PFSK-1 (cell line): ENCODE measurements around the gene ACAP3.

Experiments used
- FOXP2 ChIP-seq: optimal IDR thresholded peaks from 2 replicates; pipeline ENCODE3; 2011; ENCODE audit warnings: borderline replicate concordance, control low read depth, inconsistent platforms; ENCODE audit not compliant: insufficient read depth; ENCODE audit errors: extremely low read length, extremely low read depth
- POLR2AphosphoS5 ChIP-seq: IDR thresholded peaks from 2 replicates; pipeline ENCODE4 v1.6.1; 2012; ENCODE audit warnings: low read depth, mild to moderate bottlenecking, control low read depth, low read length, moderate library complexity
- SIN3A ChIP-seq: IDR thresholded peaks from 2 replicates; pipeline ENCODE4 v1.6.1; 2012; ENCODE audit warnings: mild to moderate bottlenecking, low read length, moderate library complexity, borderline replicate concordance; ENCODE audit not compliant: insufficient read depth
- TAF1 ChIP-seq: IDR thresholded peaks from 2 replicates; pipeline ENCODE4 v1.6.1; 2012; ENCODE audit warnings: low read length, control low read depth, borderline replicate concordance; ENCODE audit not compliant: insufficient read depth
- TF ChIP-seq, protein P1 (sequence below), 2 experiments: IDR thresholded peaks; 2 replicates each; pipeline versions ENCODE4 v1.6.1 to v1.8.0; 2011 to 2012; ENCODE audit warnings: low read depth in 2 of 2, low read length in 2 of 2, control low read depth in 1 of 2, inconsistent platforms in 1 of 2, mild to moderate bottlenecking in 1 of 2, moderate library complexity in 1 of 2; ENCODE audit not compliant: insufficient read depth in 1 of 2

ACAP3 gene

DNA sequence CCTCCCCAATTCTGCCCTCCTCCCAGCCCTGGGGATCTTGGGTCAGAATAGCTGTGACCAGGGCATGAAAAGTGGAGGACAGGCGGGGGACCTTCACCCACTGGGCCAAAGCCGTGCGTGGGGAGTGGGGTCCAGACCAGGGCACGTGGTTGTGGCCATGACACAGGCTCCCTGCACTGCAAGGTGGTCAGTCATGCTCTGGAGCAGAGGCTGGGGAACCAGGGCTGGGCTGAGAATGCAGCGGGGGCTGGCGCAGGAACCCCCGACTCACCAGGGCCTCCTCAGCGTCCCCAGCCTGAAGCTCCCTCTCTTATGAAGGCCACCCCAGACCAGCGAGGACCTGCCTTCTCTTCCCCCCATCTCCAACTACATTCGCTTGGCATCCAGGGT is 38.8 kb upstream of the ACAP3 start:
- no peak for TF ChIP-seq FOXP2
- TF ChIP-seq TAF1: no peak
- TF ChIP-seq, protein P1, sequence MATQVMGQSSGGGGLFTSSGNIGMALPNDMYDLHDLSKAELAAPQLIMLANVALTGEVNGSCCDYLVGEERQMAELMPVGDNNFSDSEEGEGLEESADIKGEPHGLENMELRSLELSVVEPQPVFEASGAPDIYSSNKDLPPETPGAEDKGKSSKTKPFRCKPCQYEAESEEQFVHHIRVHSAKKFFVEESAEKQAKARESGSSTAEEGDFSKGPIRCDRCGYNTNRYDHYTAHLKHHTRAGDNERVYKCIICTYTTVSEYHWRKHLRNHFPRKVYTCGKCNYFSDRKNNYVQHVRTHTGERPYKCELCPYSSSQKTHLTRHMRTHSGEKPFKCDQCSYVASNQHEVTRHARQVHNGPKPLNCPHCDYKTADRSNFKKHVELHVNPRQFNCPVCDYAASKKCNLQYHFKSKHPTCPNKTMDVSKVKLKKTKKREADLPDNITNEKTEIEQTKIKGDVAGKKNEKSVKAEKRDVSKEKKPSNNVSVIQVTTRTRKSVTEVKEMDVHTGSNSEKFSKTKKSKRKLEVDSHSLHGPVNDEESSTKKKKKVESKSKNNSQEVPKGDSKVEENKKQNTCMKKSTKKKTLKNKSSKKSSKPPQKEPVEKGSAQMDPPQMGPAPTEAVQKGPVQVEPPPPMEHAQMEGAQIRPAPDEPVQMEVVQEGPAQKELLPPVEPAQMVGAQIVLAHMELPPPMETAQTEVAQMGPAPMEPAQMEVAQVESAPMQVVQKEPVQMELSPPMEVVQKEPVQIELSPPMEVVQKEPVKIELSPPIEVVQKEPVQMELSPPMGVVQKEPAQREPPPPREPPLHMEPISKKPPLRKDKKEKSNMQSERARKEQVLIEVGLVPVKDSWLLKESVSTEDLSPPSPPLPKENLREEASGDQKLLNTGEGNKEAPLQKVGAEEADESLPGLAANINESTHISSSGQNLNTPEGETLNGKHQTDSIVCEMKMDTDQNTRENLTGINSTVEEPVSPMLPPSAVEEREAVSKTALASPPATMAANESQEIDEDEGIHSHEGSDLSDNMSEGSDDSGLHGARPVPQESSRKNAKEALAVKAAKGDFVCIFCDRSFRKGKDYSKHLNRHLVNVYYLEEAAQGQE (IDR thresholded peaks at IDR 0.05; ENCODE audit: insufficient read depth in 1 of 2, low read depth in 2 of 2, low read length in 2 of 2): no peak
- no peak for TF ChIP-seq SIN3A
- TF ChIP-seq POLR2AphosphoS5: no peak

DNA sequence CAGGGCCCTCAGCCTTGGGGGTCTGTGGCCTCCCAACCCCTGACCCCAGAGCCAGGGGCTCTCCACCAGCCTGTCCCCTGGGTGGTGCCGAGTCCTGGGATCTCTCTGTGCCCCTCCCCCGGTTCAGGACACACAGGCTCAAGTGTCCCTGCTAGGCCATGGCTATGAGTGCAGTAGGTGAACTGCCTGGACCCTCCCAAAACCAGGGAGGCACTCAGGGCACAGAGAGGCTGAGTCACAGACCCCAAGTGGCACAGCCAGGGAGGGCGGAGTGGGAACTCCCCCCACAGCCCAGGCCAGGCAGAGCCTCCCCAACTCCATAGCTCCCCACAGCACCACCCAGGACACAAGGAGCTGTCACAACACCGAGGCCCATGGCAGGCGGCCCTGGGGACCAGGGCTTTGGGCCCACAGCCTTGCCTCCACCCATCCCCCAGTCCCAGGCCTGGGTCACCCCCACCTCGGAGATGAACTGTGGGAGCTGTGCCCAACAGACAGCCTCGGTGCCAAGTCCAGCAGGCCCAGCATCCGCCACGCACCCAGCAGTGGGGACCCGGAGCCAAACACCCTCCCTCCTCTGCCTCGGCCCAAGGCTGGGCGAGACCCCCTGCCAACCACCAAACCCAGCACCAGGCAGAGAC is 38.2 kb upstream of the ACAP3 start:
- no peak for TF ChIP-seq TAF1
- TF ChIP-seq, protein P1 (IDR thresholded peaks at IDR 0.05; ENCODE audit: insufficient read depth in 1 of 2, low read depth in 2 of 2, low read length in 2 of 2): no peak
- TF ChIP-seq POLR2AphosphoS5: no peak
- no peak for TF ChIP-seq FOXP2
- TF ChIP-seq SIN3A: no peak

DNA sequence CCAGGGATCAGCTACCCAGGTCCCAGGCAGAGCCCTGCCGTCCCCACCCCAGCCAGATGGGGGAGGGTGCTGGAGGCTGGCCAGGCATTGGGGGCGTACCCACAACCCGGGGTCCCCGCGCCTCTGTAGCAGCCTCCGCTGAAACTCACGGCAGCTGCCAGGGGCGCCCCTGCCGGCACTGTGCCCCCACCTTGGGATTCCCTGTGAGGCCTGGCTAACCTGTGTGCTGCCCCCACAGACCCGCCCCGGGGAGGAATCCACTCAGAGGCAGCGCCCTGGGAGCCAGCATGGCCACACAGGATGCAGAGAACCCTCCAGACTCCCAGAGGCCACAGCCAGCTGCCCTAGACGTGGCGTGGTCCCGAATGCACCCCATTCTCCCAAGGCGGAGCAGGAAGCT is 37.7 kb upstream of the ACAP3 start:
- TF ChIP-seq, protein P1 (IDR thresholded peaks at IDR 0.05; ENCODE audit: insufficient read depth in 1 of 2, low read depth in 2 of 2, low read length in 2 of 2): no peak

GRCh38 chr1:1344655-1345361 is 37.1 kb upstream of the ACAP3 start:
- TF ChIP-seq, protein P1 (IDR thresholded peaks at IDR 0.05; ENCODE audit: insufficient read depth in 1 of 2, low read depth in 2 of 2, low read length in 2 of 2): no peak
- TF ChIP-seq FOXP2 (no peak), POLR2AphosphoS5 (no peak), SIN3A (no peak), TAF1 (no peak)
